Right kidney (tissue), 1 donor: ENCODE results near the gene PRKCQ.
"Not testable (repeated sequence)": the region's sequence is repeated elsewhere in the genome, so short reads cannot be mapped to it uniquely, and the experiment has no call there.

ENCODE experiments used
- DNase-seq: peaks from one replicate; pipeline ENCODE4 v3.0.0-alpha.2; 2016

PRKCQ gene

DNA sequence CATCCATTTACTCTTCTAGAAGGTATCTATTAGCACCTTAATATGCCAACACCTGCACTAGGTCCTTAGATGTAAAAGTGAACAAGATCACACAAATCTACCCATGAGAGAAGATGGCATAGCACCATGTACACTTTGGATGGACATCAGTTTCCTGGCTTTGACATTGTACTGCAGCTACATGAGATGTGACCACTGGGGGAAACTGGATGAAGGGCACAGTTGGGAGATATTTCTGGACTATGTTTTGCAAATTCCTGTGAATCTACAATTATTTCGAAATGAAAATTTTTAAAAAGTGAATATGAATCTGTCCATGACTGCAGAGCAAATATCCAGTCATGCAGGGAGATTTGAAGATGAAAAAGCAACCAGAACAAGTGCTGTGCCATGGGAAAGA lies 124.5 kb downstream of the PRKCQ start:
- DNase-seq: no peak

- no peak for DNase-seq
These were observed 133.4 kb downstream of the PRKCQ start for GRCh38 chr10:6446711-6447110.

DNA sequence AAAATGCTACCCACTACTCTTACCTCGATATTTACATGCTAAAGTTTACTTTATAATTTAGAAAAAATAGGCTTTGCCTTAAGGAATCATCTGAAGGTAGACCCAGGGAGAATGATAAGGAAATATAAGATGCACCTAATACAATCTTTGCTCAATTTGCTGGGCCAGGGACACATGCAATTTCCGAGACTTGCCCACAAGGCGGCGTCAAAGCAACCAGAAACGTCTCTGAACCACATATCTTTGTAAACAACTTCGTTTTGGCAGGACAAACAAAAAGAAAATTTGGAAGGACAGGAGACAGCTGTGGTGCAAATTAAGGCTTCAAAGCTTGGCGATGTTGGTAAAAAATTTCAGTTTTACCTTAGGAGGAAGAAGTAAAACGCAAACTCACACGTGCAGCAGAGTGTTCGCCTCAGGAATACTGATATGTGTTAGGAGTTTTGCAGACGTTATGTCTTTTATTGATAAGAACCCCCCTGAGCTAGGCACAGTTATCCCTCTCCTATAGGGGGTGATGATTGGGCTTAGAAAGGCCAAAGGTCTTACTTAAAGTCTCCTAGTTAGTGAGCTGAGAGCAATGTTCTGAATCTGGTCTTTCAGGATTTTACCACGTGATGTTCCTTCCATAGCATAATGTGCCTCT lies 134.3 kb downstream of the PRKCQ start:
- peak; percentile 22 for DNase-seq

DNA sequence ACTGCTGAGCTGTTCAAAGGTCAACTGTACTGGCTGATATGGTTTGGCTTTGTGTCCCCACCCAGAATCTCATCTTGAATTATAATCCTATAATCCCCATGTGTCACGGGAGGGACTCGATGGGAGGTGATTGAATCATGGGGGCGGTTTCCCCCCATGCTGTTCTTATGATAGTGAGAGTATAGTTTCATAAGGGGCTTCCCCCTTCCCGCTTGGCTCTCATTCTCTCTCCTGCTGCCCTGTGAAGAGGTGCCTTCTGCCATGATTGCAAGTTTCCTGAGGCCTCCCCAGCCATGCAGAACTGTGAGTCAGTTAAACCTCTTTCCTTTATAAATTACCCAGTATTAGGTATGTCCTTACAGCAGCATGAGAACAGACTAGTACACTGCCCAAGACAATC lies 140.2 kb downstream of the PRKCQ start:
- not testable (repeated sequence) for DNase-seq

DNA sequence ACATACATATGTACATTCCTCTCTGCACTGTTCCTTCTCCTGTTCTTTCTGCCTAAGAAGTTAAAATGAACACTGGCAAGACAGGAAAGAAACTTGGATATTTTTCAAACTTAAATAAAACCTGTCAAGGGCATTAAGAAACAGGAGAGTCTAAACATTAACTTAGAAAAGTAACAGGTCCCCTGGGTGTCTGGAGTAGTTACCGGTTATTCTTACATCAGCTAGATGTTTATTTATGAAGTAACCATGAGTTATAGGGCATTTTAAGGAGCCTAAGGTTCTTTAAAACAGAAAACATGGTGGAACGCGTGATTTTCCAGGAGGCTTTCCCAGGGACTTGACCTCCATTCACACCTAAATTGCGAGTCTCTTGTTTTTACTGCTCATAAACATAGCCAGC lies 148.2 kb downstream of the PRKCQ start:
- DNase-seq: no peak

GRCh38 chr10:6431186-6431585 lies 148.9 kb downstream of the PRKCQ start:
- no peak for DNase-seq

DNA sequence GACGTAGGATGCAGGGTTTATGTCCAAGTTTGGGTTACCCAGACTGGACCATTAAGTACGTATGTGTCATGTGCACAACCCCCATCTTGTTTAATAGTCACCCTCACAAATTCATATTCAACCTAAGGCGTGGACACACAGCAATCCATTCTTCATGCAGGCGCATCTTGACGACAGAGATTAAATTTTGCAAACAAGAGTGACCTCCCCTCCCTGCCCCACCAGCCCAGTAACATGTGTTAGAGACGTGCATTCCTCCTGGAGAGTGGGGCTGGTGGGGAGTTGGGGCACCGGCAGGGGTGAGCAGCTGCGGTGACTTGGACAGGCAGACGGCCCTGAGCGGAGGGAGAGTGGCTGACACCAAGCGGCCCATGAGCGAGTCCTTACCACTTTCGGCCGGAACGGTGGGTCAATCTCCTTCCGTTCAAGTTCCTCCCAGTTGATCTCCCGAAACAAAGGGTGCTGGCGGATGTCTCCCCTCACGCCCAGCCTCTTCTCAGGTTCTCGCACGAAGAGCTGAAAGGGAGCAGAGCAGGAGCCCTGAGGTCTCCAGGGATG lies 149.6 kb downstream of the PRKCQ start:
- DNase-seq: no peak

DNA sequence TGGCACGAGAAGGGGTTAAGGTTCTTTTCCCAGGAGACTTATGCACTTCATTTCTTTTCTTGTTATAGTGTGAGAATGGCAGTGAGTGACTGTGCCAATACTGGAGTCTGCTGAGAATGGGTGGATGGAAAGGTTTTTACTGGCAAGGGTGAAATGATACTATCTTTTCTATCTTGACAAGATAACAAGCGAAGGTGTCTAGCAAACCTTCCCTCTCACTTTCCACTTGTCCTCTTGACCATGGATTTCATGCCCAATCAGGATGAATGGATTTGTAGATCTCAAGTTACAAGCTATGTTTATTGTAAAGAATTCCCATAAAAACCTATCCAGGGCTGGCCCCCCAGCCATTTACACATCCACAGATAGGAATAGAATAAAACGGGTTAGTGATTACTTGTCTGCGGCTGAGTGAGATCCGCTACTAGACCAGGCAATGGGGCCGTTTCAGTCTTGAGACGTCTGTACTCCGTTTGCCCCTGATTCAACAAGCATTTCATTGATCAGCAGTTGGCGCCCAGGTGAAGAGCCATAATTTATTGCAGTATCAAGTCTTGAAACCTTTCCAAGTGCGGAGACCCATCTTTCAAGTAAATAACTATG lies 152.6 kb downstream of the PRKCQ start:
- no peak for DNase-seq

DNA sequence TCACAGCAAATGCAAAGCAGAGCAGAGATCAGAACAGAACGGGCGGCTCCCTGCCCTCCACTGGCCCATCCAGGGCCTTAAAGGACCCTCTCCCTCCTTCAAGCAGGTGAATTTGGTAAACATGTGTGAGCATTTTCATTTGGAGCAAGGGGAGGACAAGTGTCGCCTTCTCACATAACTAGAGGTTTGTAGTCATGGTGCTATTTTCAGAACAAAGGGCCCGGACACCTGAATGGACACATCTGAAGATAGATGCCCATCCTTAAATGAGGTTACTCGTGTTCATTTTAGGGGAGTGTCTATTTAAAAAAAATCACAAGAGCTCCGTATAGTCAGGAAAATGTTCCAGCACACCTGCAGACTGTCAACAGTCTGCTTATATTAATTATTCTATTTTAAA lies 153.8 kb downstream of the PRKCQ start:
- no peak for DNase-seq

- no peak for DNase-seq
These were observed 156.5 kb downstream of the PRKCQ start for GRCh38 chr10:6423413-6424170.

GRCh38 chr10:6423004-6423403 lies 157.1 kb downstream of the PRKCQ start:
- DNase-seq: no peak

DNA sequence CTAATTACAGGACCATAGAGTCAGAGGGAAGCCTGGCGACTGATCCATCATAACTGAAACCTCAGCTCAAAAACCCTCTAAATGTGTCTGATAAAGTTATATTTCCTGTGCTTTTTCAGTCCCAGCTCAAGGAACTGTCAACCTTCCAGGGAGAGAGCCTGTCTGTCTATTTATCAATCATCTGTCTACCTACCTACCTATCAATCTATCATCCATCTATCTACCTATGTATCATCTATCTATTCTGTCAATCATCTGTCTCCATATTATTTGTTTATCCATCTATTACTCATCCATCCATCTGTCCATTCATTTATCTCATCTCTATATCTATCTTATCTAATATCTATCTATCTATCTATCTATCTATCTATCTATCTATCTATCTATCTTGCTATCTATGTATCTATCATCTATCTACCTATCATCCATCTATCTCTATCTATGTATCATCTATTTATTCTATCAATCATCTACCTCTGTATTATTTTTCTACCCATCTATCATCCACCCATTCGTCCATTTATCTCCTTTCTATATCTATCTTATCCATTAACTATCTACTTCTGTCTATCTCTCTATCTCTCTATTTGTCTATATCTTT lies 161.4 kb downstream of the PRKCQ start:
- DNase-seq: no peak

DNA sequence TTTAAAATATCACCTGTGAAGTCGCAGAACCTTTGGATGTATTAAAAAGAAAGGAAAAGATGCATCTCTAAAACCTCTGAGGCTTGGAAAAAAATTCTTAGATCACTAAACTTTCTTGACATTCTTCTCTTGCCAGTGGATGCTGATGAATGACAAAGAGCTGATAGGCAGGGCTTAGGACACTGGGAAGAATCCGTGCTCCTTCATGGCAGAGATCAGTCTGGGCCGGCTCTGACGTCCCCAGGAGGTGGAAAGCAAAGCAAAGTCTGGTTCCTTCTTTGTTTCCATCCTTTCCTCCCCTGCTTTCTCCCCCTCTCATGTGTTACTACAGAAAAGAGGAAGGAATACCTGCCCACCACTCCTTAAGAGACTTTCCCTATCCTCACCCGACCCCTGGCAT lies 161.9 kb downstream of the PRKCQ start:
- DNase-seq: no peak

GRCh38 chr10:6416892-6417512 lies 163.1 kb downstream of the PRKCQ start:
- DNase-seq: no peak

- no peak for DNase-seq
These were observed 168.6 kb downstream of the PRKCQ start for GRCh38 chr10:6411436-6411835.

- no peak for DNase-seq
These were observed 169.2 kb downstream of the PRKCQ start for GRCh38 chr10:6410830-6411229.

GRCh38 chr10:6409971-6410643 lies 170.0 kb downstream of the PRKCQ start:
- no peak for DNase-seq

DNA sequence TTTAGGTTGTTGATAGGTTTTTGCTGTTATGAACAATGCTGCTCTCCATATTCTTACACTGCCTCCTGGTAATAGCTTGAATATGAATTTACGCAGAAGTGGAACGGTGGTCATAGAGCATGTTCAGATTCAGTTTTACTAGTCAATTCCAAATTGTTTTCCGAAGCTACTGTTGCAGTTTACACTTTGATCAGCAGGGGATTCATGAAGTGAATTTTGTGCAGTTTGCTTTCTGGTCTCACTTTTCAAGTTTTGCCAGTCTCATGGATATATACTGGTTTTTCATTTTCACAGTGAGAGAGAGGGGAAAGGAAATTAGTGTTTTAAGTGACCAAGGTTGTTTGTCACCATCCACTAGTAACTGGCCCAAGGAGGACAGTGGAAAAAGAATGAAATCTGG lies 171.3 kb downstream of the PRKCQ start:
- DNase-seq: no peak

- DNase-seq: no peak
These were observed 172.9 kb downstream of the PRKCQ start for GRCh38 chr10:6407034-6407721.

- no peak for DNase-seq
These were observed 173.6 kb downstream of the PRKCQ start for GRCh38 chr10:6406220-6407033.
